ENCODE measurements around the gene PAX9. TPM values are rescaled to one million over a fixed set of nuclear protein-coding genes. Genes with fewer than 3 reads are reported as not detected.

The PAX9 gene
- total RNA-seq, 1 experiment from 2014 or later = not detected

- Histone ChIP-seq H3K27ac (ENCODE audit: low read length) (no peak overlapping the region), H3K79me2 (ENCODE audit: low read length) (no peaks in the 10 kb centered on the region), H4K20me1 (ENCODE audit: insufficient read depth, low read depth, low read length) (no peaks in the 10 kb centered on the region), H3K4me2 (ENCODE audit: low read depth, low read length, poor library complexity, severe bottlenecking) (no peak overlapping the region), H3K9me2 (replicated peaks; ENCODE audit: insufficient read depth, low read length) (no peaks in the 10 kb centered on the region; the same call in 1 of the 2 replicates), H3K9ac (ENCODE audit: low read length) (no peak overlapping the region), H3K27me3 (ENCODE audit: low read length) (peaks cover 5% of the 10 kb centered on the region; the same call in 1 of the 2 replicates), H3K36me3 (ENCODE audit: insufficient read depth, low read length) (no peaks in the 10 kb centered on the region), H3K9me3 (ENCODE audit: low read length) (no peaks in the 10 kb centered on the region), H2AFZ (ENCODE audit: low read length) (peak overlapping the region; percentile 21; the same call in 1 of the 2 replicates), H3K4me1 (ENCODE audit: low read length) (peaks cover 20% of the 10 kb centered on the region), H3K4me3 (ENCODE audit: low read length) (no peak overlapping the region)
- DNase-seq = no peak
Observed at GRCh38 chr14:36719823-36720222, 58.2 kb downstream of the PAX9 start.

- H4K20me1 ChIP-seq (ENCODE audit: insufficient read depth, low read depth, low read length) = no peaks in the 10 kb centered on the region
- peaks cover 20% of the 10 kb centered on the region for H3K4me1 ChIP-seq (ENCODE audit: low read length)
- H2AFZ ChIP-seq (ENCODE audit: low read length) = peak overlapping the region; percentile 21
- no peaks in the 10 kb centered on the region; the same call in 1 of the 2 replicates for H3K9me2 ChIP-seq (replicated peaks; ENCODE audit: insufficient read depth, low read length)
- no peaks in the 10 kb centered on the region for H3K36me3 ChIP-seq (ENCODE audit: insufficient read depth, low read length)
- no peak overlapping the region for H3K4me3 ChIP-seq (ENCODE audit: low read length)
- no peaks in the 10 kb centered on the region for H3K79me2 ChIP-seq (ENCODE audit: low read length)
- no peaks in the 10 kb centered on the region for H3K9me3 ChIP-seq (ENCODE audit: low read length)
- H3K27me3 ChIP-seq (ENCODE audit: low read length) = peaks cover 5% of the 10 kb centered on the region; the same call in 1 of the 2 replicates
- no peak overlapping the region for H3K27ac ChIP-seq (ENCODE audit: low read length)
- no peak for DNase-seq
- H3K9ac ChIP-seq (ENCODE audit: low read length) = no peak overlapping the region
- no peak overlapping the region for H3K4me2 ChIP-seq (ENCODE audit: low read depth, low read length, poor library complexity, severe bottlenecking)
Observed at GRCh38 chr14:36720657-36721056, 59.0 kb downstream of the PAX9 start.

- no peaks in the 10 kb centered on the region for H3K36me3 ChIP-seq (ENCODE audit: insufficient read depth, low read length)
- no peak overlapping the region for H3K27ac ChIP-seq (ENCODE audit: low read length)
- no peak overlapping the region for H3K4me3 ChIP-seq (ENCODE audit: low read length)
- no peaks in the 10 kb centered on the region; the same call in 1 of the 2 replicates for H3K9me2 ChIP-seq (replicated peaks; ENCODE audit: insufficient read depth, low read length)
- H3K9me3 ChIP-seq (ENCODE audit: low read length) = no peaks in the 10 kb centered on the region
- H3K9ac ChIP-seq (ENCODE audit: low read length) = no peak overlapping the region
- H3K4me1 ChIP-seq (ENCODE audit: low read length) = peaks cover 22% of the 10 kb centered on the region
- H3K27me3 ChIP-seq (ENCODE audit: low read length) = peaks cover 5% of the 10 kb centered on the region; the same call in 1 of the 2 replicates
- no peak for DNase-seq
- H2AFZ ChIP-seq (ENCODE audit: low read length) = no peak overlapping the region
- no peaks in the 10 kb centered on the region for H4K20me1 ChIP-seq (ENCODE audit: insufficient read depth, low read depth, low read length)
- H3K4me2 ChIP-seq (ENCODE audit: low read depth, low read length, poor library complexity, severe bottlenecking) = no peak overlapping the region
- H3K79me2 ChIP-seq (ENCODE audit: low read length) = no peaks in the 10 kb centered on the region
Observed at GRCh38 chr14:36721877-36722276, 60.2 kb downstream of the PAX9 start.

GRCh38 chr14:36723530-36723929 is 61.9 kb downstream of the PAX9 start:
- no peak overlapping the region for H3K4me2 ChIP-seq (ENCODE audit: low read depth, low read length, poor library complexity, severe bottlenecking)
- H4K20me1 ChIP-seq (ENCODE audit: insufficient read depth, low read depth, low read length) = no peaks in the 10 kb centered on the region
- H3K79me2 ChIP-seq (ENCODE audit: low read length) = no peaks in the 10 kb centered on the region
- H2AFZ ChIP-seq (ENCODE audit: low read length) = no peak overlapping the region
- H3K4me1 ChIP-seq (ENCODE audit: low read length) = peaks cover 26% of the 10 kb centered on the region
- H3K9me2 ChIP-seq (replicated peaks; ENCODE audit: insufficient read depth, low read length) = no peaks in the 10 kb centered on the region; the same call in 1 of the 2 replicates
- no peak overlapping the region for H3K9ac ChIP-seq (ENCODE audit: low read length)
- H3K4me3 ChIP-seq (ENCODE audit: low read length) = no peak overlapping the region
- DNase-seq = no peak
- no peak overlapping the region for H3K27ac ChIP-seq (ENCODE audit: low read length)
- H3K27me3 ChIP-seq (ENCODE audit: low read length) = peaks cover 5% of the 10 kb centered on the region; the same call in 1 of the 2 replicates
- no peaks in the 10 kb centered on the region for H3K9me3 ChIP-seq (ENCODE audit: low read length)
- no peaks in the 10 kb centered on the region for H3K36me3 ChIP-seq (ENCODE audit: insufficient read depth, low read length)

GRCh38 chr14:36724162-36724561 is 62.5 kb downstream of the PAX9 start:
- H3K9me2 ChIP-seq (replicated peaks; ENCODE audit: insufficient read depth, low read length) = no peaks in the 10 kb centered on the region
- DNase-seq = no peak
- no peaks in the 10 kb centered on the region for H3K36me3 ChIP-seq (ENCODE audit: insufficient read depth, low read length)
- no peak overlapping the region for H3K9ac ChIP-seq (ENCODE audit: low read length)
- H3K4me2 ChIP-seq (ENCODE audit: low read depth, low read length, poor library complexity, severe bottlenecking) = no peak overlapping the region
- H3K79me2 ChIP-seq (ENCODE audit: low read length) = no peaks in the 10 kb centered on the region
- no peak overlapping the region for H3K27ac ChIP-seq (ENCODE audit: low read length)
- no peaks in the 10 kb centered on the region for H3K9me3 ChIP-seq (ENCODE audit: low read length)
- H3K4me1 ChIP-seq (ENCODE audit: low read length) = peaks cover 26% of the 10 kb centered on the region
- no peak overlapping the region for H3K4me3 ChIP-seq (ENCODE audit: low read length)
- H3K27me3 ChIP-seq (ENCODE audit: low read length) = peaks cover 5% of the 10 kb centered on the region; the same call in 1 of the 2 replicates
- no peaks in the 10 kb centered on the region for H4K20me1 ChIP-seq (ENCODE audit: insufficient read depth, low read depth, low read length)
- H2AFZ ChIP-seq (ENCODE audit: low read length) = no peak overlapping the region

GRCh38 chr14:36726128-36726527 is 64.5 kb downstream of the PAX9 start:
- no peak for DNase-seq
- H3K79me2 ChIP-seq (ENCODE audit: low read length) = no peaks in the 10 kb centered on the region
- H3K9me2 ChIP-seq (replicated peaks; ENCODE audit: insufficient read depth, low read length) = no peaks in the 10 kb centered on the region
- H4K20me1 ChIP-seq (ENCODE audit: insufficient read depth, low read depth, low read length) = no peaks in the 10 kb centered on the region
- H3K4me1 ChIP-seq (ENCODE audit: low read length) = peaks cover 12% of the 10 kb centered on the region
- no peak overlapping the region for H3K4me2 ChIP-seq (ENCODE audit: low read depth, low read length, poor library complexity, severe bottlenecking)
- no peak overlapping the region for H2AFZ ChIP-seq (ENCODE audit: low read length)
- H3K36me3 ChIP-seq (ENCODE audit: insufficient read depth, low read length) = no peaks in the 10 kb centered on the region
- H3K27ac ChIP-seq (ENCODE audit: low read length) = no peak overlapping the region
- no peak overlapping the region for H3K4me3 ChIP-seq (ENCODE audit: low read length)
- H3K9me3 ChIP-seq (ENCODE audit: low read length) = no peaks in the 10 kb centered on the region
- H3K9ac ChIP-seq (ENCODE audit: low read length) = no peak overlapping the region
- H3K27me3 ChIP-seq (ENCODE audit: low read length) = no peaks in the 10 kb centered on the region

Other genes starting within 250 kb of the PAX9 start
- not detected in 2 replicates for gene NKX2-1, start 141.6 kb upstream of the PAX9 start, total RNA-seq (2014; rRNA removed; shearing (Covaris generic); ENCODE audit: low replicate concordance)
- not detected in 2 replicates for gene NKX2-8, start 79.2 kb upstream of the PAX9 start, total RNA-seq (2014; rRNA removed; shearing (Covaris generic); ENCODE audit: low replicate concordance)